Measurements from ENCODE around the gene MINDY4.

MINDY4 gene

GRCh38 chr7:30799206-30799975, 28.2 kb downstream of the MINDY4 start:
- in situ Hi-C loops (cut with HindIII; ENCODE audit: low sequenced_read_pairs) = no loop called here
- DNase-seq (ENCODE audit: low read depth, low spot score) = peak; percentile 83
- H3K4me3 ChIP-seq (ENCODE audit: low read depth, low read length) = no peak overlapping the region
- TF ChIP-seq CTCF (IDR thresholded peaks at IDR 0.05; ENCODE audit: low read depth, low read length) = no peak

- TF ChIP-seq CTCF (IDR thresholded peaks at IDR 0.05; ENCODE audit: low read depth, low read length) = no peak
- no peak for DNase-seq (ENCODE audit: low read depth, low spot score)
- no peak overlapping the region for H3K4me3 ChIP-seq (ENCODE audit: low read depth, low read length)
- in situ Hi-C loops (cut with HindIII; ENCODE audit: low sequenced_read_pairs) = no loop called here
Measured at GRCh38 chr7:30799976-30800661, 28.9 kb downstream of the MINDY4 start.

- in situ Hi-C loops (cut with HindIII; ENCODE audit: low sequenced_read_pairs) = no loop called here
- DNase-seq (ENCODE audit: low read depth, low spot score) = peak; percentile 80
- peak; percentile 70 for TF ChIP-seq CTCF (IDR thresholded peaks at IDR 0.05; ENCODE audit: low read depth, low read length)
- no peak overlapping the region for H3K4me3 ChIP-seq (ENCODE audit: low read depth, low read length)
Measured at GRCh38 chr7:30800785-30801252, 29.6 kb downstream of the MINDY4 start.

GRCh38 chr7:30802812-30803211, 31.6 kb downstream of the MINDY4 start:
- H3K4me3 ChIP-seq (ENCODE audit: low read depth, low read length) = no peak overlapping the region
- no peak for DNase-seq (ENCODE audit: low read depth, low spot score)
- TF ChIP-seq CTCF (IDR thresholded peaks at IDR 0.05; ENCODE audit: low read depth, low read length) = no peak
- in situ Hi-C loops (cut with HindIII; ENCODE audit: low sequenced_read_pairs) = no loop called here

GRCh38 chr7:30804078-30804661, 33.0 kb downstream of the MINDY4 start:
- DNase-seq (ENCODE audit: low read depth, low spot score) = peak; percentile 93
- in situ Hi-C loops (cut with HindIII; ENCODE audit: low sequenced_read_pairs) = no loop called here

More at GRCh38 chr7:30804078-30804661, 33.0 kb downstream of the MINDY4 start:
- no peak for TF ChIP-seq CTCF (IDR thresholded peaks at IDR 0.05; ENCODE audit: low read depth, low read length)
- no peak overlapping the region for H3K4me3 ChIP-seq (ENCODE audit: low read depth, low read length)

All from astrocyte of the spinal cord (primary cell).